ENCODE measurements around the gene PSKH1.
"Not testable (repeated sequence)": the region's sequence is repeated elsewhere in the genome, so short reads cannot be mapped to it uniquely, and the experiment has no call there.

Gene PSKH1

GRCh38 chr16:67927131-67927941 is 34.3 kb downstream of the PSKH1 start:
- no peak for DNase-seq

GRCh38 chr16:67928147-67928546 is 35.1 kb downstream of the PSKH1 start:
- no peak for DNase-seq

GRCh38 chr16:67928561-67929364 is 35.7 kb downstream of the PSKH1 start:
- DNase-seq, result peak; percentile 33

- DNase-seq, result no peak
Observed at GRCh38 chr16:67930191-67930590, 37.1 kb downstream of the PSKH1 start.

- no peak for DNase-seq
Observed at GRCh38 chr16:67930678-67931211, 37.7 kb downstream of the PSKH1 start.

GRCh38 chr16:67931712-67932461 is 38.8 kb downstream of the PSKH1 start, which contains the start of gene CTRL:
CTRL (minus strand) TSS chr16:67931862; CDS start chr16:67931852, 10 bp downstream.
- DNase-seq, result no peak

- no peak for DNase-seq
Observed at GRCh38 chr16:67932462-67932840, 39.4 kb downstream of the PSKH1 start.

- no peak for DNase-seq
Observed at GRCh38 chr16:67933805-67934204, 40.8 kb downstream of the PSKH1 start.

- no peak for DNase-seq
Observed at GRCh38 chr16:67934306-67935100, 41.4 kb downstream of the PSKH1 start.

- DNase-seq, result no peak
Observed at GRCh38 chr16:67935101-67935401, 42.0 kb downstream of the PSKH1 start.

- peak; percentile 91 for DNase-seq
Observed at GRCh38 chr16:67935402-67936123, 42.5 kb downstream of the PSKH1 start.

GRCh38 chr16:67936124-67936879 is 43.2 kb downstream of the PSKH1 start, which contains the start of gene PSMB10:
PSMB10 (minus strand) TSS chr16:67936850; CDS start chr16:67936749, 101 bp downstream.
- DNase-seq, result no peak

GRCh38 chr16:67936880-67937605 is 44.0 kb downstream of the PSKH1 start:
- DNase-seq, result peak; percentile 96

- not testable (repeated sequence) for DNase-seq
Observed at GRCh38 chr16:67937713-67938112, 44.7 kb downstream of the PSKH1 start.

- no peak for DNase-seq
Observed at GRCh38 chr16:67939507-67940445, 46.7 kb downstream of the PSKH1 start.

- DNase-seq, result no peak
Observed at GRCh38 chr16:67940446-67941089, 47.5 kb downstream of the PSKH1 start.

- DNase-seq, result no peak
Observed at GRCh38 chr16:67941469-67942199, 48.6 kb downstream of the PSKH1 start.

GRCh38 chr16:67942200-67942509 is 49.1 kb downstream of the PSKH1 start:
- DNase-seq, result peak; percentile 47

All from inflammatory macrophage treated with lipopolysaccharide for 4 hours (primary cell).